HG02642 (cell line): ENCODE data around the gene PTPRF.
"Not testable (repeated sequence)": the region's sequence is repeated elsewhere in the genome, so short reads cannot be mapped to it uniquely, and the experiment has no call there.

Experiments
- ATAC-seq: cut with Tn5 transposase; IDR thresholded peaks from one replicate; pipeline ENCODE4 v1.9.1; 2021; ENCODE audit warnings: mild to moderate bottlenecking; ENCODE audit not compliant: unreplicated experiment, poor library complexity

The PTPRF gene

DNA sequence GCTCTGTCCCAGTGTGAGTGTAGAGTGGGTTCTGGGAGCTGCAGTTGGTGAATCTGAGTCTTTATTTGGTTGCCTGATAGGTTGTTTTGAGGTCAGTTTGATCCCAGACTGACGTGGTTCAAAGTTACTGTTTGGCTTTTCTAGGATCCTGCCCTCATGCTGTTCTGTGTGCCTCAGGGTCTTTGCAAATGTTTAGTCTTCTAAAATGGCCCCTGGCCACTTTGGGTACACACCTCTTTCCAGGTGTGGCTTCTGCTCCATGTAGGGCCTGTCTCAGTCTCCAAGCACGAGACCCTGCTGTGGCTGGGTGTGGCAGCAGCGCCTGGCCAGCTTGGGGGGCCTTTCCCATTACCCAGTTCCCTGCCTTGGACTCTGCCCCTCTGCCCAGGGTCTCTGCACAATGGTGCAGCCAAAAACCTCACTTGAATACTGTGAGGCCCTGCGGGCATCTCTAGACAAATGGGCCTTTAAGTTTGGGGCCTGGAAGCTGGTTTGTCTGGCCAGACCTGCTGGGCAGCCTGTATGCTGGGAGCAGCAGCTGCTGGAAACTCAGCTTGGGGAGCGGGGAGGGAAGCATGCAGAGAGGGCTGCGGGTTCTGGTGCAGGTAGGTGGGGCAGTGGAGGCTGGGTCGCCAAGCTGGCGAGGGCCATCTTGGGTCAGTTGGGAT, 5.6 kb downstream of the PTPRF start:
- ATAC-seq = no peak

DNA sequence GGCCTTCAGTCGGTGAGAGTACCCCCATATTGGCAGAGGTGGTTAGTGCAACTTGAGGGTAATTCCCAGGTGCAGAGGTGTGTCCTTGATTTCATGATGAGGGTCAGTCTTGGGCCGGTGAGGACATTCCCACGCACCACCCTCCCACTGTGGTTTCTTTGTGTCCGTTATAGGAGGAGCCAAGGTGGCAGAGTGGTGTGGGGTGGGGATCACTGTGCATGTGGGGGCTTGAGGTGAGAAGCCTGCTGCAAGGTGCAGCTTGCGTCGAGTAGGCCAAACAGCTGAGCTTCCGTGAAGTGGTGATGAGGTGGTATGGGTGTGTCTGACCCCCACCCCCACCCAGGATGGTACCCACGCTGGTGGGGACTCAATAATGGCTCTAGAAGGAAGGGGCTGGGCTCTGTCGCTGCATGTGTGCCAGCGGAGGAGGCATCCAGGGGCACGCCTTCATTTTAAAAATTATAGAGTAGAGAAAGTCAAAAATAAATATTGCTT, 6.2 kb downstream of the PTPRF start:
- ATAC-seq = no peak

DNA sequence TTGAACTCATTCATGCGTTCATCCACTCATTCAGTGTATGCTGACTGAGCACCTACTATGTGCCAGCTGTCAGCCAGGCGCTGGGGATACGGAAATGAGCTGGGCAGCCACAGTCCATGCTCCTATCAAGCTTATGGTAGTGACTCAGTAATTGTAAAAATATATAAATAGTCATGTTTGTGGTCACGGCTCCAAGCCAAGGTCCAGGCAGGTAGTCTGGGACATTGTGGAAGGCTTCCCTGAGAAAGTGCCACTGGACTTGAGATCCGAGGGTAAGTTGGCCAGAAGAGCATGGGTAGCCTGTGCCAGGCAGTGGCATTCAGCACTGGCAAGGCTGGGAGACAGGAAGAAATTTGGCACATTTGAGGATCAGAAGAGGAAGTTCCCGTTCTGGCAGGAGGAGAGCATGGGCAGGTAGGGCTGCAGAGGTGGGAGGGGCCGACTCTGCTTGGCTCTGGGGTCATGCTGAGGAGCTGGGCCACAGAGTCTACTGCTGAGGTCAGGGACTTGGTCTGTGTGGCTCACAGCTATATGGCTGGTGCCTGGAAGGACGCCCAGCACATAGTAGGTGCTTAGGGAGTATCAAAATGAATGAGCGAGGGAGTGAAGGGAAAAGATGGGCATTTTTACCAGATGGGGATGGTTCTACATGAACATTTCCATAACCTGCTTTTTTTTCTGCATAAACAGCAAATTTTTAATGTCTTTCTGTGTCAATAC, 6.9 kb downstream of the PTPRF start:
- ATAC-seq = no peak

DNA sequence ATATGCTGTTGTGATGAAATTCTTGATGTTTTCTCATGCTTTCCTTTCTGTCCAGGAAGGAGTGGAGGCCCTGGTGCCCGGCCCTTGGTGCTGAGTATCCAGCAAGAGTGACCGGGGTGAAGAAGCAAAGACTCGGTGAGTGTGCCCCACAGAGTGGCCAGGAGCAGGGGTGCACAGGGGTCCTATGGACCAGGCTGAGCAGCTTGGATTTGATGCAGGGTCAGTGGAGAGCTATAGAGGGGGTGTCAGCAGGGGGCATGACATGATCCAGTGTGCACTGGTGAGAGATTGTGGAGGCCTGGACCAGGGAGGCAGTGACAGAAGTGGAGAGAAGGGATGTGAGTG, 7.4 kb downstream of the PTPRF start:
- ATAC-seq = no peak

DNA sequence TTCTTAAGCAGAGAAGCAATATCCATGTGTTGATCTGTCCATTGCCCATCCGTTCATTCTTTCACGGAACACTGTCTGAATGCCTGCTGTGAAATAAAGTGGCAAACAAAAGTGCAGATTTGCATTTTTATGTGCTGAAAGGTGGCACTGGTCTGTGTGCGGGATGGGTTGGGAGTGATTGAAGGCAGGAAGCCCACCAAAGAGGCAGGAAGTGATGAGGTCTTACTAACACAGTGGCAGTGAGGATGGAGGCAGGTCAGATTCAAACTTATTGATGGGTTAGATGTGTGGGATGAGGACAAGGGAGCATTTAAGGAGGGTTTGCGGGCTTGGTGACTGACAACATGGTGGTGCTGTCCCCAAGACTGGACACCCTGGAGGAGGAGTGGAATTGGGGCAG, 8.3 kb downstream of the PTPRF start:
- ATAC-seq = no peak

DNA sequence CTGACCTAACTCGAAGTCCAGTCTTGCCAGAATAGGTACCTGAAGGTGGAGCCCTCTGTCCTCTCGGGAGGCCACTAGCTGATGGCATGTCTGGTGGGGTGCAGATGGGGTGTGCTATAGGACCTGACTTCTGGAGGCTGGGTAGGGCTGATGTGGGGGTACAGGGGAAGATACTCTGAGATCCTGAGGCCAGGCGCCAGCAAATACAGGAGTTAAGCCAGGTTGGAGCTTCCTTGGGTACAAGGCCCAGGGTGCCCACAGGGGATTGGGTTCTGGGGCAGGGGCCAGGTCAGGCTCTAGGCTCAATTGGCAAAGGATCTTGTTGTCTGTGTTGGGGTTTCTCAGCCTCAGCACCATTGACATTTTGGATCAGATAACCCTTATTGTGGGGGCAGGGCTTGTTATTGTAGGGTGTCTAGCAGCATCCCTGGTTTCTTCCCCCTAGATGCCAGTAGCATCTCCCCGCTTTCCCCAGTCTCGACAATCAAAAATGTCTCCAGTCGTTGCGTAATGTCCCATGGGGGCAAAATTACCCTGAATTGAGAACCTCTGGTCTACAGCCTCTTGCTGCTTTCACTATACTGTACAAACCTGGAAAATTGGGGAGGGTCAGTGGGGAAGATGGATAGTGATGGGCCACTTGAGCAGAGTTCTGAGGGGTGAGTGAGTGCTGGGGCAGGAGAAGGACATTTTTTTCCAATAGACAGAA, 9.2 kb downstream of the PTPRF start:
- ATAC-seq = no peak

DNA sequence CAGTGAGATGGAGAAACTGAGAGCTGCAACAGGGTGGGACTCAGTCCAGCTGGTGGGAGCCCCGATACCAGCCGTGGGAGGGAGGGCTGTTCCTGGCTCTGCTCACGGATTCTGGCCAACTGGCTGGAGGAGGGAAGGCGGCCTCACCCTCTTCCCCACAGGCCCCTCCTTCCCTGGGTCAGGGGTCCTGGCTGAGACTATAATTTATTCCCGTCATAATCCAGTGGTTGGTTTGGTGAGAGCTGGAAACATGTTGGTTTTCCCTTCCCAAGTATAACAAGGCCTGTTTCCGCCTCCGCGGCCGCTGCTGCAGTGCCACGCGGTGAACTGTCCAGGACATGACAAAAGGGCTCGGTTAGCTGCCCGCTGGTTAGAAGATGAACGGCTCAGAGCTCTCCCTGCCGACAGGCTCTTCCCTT, 10.0 kb downstream of the PTPRF start:
- ATAC-seq = no peak

DNA sequence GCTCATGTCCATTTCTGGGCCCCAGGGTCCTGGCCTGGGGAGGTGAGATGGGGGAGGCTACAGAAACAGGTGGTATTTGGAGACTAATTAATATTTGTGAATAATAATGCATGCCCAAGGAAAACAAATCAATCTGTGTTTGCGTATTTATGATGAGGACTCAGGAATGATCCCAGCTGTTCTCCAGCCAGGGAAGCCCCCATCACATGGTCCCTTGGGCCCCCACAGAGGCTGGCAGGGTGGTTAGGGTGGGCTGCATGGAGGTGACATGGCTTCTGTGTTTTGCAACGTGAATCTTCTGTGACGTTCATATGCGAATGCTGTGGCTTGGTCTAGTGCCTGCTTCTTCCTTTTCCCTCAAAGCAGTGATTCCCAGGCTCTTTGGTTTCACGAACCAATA, 10.5 kb downstream of the PTPRF start:
- no peak for ATAC-seq

DNA sequence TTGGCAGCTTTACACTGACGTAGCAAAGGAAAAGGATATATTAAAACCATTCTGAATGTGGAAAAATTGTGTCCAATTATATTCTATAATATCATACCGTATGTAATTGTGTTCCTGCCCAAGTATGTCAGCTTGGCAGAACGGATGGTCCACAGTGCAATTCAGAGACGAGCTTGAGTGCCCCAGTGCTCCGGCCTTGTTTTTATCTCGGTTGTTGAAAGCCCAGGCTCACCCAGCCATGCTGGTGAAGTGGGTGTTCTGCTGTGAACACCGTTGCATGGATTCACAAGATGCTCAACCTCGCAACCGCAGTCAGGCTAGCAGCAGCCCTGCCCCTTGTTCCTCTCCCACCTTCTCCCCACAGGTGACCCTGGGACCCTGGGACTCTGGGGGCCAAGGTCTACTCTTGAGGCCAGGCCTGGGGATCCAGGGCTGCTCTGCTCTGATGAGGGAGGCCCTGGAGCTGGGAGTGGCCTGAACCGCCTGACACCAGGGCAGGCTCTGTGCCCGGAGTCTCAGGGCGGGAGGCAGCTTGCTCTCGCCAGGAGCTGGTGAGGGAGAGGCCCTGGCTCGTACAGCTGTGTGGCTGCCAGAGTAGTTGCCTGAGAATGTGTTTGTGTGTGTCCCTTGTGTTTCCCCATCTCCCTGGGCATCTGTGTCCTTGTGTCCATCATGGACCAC, 11.2 kb downstream of the PTPRF start:
- no peak for ATAC-seq

DNA sequence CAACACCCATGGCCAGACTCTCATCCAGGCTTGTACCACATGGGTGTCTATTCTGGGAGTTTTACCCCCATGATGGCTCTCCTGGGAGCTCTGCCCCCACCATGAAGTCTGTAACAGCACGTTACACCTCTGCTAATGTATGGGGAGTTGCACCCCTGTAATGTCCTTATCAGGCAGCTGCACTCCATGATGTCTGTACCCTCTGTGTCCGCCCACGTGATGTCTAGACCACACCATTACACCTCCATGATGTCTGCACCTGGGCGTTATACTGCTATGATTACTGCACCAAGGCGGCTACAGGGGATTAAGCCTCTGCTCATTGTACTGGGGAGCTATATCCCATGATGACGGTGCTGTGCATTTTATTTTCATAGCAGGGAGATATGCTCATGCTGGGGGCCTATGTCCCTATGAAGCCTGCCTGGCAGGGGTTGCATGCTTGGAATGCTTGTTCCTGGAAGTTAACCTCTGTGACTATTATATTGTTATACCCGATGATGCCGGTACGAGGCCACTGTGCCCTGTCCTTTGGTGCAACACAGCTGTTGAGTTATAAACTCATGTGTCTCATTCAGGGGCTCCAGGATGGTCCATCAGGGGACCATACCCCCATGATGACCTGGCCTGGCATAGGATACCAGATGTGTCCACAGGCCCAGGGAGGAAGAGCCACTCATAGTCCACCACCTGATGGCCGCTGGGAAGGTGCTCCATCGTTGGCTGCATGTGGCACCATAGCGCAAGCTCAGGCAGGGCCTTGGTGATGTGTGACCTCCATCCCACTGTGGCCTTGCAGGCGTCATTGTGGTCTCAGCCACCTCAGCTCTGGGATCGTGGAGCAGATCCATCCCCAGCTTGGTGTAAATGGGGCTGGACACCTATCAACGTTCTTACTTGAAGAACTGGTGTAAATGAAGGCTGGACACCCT, 12.1 kb downstream of the PTPRF start:
- ATAC-seq = no peak

DNA sequence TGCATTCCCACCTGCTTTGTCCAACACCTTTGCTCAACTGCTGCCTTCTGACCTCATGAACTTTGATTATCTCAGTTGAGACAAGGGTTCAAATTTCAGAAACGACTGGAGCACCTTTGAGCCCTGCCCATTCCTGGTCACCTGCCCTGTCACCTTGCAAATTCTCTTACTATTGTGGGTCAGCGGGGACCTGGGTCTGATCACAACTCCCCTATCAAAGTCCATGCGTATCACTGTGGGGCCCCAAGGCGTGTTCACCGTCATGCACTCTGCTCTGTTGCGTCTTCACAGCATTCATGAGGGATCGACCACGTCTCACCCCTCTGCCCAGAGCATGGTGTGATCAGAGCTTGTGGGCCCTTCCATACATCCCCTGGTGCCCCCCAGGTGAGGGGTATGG, 12.9 kb downstream of the PTPRF start:
- no peak for ATAC-seq

DNA sequence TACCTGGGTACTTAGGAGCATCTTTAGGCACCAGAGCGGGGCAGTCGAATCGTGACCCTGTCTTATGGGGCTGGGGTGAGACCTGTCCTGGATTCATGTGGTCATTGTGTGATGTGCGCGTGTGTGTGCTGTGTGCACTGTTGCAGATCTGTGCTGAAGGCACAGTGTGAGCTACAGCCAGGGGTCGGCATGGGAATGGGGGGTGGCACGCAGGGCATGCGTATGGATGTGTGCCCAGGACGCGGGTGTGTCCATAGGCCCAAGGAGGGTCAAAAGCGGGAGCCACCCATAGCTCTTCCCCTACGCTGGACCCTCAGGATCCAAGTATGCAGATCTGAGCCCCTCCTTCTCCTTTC, 14.6 kb downstream of the PTPRF start:
- no peak for ATAC-seq

DNA sequence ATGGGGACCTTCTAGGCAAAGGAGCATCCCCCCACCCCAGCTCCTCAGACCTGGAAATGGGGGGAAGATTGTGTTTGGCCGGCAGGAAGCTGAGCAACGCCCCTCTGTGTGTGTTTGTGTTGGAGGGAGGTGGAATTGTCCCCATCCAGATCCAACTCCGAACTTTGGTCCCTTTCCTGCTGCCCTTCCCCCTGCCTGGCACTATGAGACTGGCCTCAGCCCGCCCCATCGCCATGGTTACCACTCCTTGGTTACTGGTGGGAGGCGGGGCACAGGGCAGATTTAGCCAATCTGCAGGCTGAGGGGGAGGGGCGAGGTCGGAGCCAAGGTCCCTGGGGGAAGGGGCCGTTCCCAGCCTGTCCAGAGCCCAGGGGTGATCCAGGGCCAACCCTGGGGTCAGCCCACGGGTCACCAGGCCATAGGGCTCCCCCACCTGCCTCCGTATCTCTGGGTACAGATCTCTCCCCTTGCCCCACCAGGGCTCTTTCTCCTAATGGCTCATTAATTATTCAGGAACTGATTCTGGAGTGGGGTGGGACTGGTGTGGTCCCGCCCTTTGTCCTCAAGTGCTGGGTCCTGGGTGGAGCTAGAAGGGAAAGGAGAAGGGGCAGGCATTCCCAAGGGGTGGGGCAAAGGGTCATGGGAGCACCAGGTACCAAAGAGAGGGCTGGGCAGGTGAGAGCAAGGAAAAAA, 15.2 kb downstream of the PTPRF start:
- no peak for ATAC-seq

DNA sequence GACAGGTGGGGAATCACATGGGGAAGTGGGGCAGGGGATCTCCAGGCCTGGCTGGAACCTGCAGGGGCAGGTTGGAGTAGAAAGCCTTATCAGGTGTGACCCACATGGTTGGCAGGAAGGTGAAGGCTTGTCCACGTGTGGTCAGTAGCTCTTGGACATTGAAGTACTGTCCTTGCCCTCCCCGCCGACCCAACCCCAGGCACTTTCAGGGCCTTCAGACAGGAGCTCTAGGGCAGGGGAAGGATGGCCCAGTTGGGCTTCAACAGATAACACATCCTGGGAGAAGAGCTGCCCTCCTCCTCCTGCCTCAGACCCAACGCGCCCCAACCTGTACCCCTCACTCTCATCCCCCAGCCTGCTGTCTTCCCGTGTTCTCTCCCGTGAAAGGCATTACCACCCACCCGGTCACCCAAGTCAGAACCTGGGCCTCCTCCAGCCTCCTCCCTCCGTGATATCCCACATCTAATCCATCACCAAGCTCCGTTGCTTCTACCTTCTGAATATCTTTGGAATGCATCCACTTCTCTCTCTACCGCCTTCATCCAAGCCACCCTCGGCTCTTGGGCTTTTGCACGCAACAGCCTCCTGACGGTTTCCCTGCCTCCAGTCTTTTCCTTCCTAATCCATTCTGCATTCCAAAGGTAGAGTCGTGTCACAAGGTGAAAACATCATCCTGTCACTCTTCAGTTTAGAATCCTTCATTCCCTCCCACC, 15.9 kb downstream of the PTPRF start:
- no peak for ATAC-seq

DNA sequence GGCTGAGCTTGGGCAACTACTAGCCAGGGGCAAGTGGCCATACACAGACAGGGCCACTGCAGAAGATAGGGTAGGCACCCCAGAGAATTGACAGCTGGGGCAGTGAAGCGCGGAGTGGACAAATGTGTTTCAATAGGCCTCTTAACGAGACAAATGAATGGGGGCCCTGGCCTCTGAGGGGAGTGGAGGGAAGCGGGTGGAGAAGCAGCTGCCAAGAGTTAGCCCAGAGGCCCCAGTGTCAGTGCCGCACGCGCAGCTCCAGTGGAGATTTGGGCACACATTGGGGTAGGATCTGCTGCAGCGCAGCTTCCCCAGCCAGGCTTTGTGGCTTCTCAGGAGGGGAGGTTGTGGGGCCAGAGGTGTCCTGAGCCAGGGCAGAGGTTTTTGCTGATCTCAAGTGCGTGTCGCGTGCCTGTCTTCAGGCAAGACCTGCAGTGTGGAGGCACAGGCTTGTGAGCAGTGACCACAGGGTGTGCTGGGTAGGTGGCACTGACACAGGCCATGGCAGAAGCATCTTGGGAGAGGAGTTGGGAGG, 16.9 kb downstream of the PTPRF start:
- ATAC-seq = no peak

DNA sequence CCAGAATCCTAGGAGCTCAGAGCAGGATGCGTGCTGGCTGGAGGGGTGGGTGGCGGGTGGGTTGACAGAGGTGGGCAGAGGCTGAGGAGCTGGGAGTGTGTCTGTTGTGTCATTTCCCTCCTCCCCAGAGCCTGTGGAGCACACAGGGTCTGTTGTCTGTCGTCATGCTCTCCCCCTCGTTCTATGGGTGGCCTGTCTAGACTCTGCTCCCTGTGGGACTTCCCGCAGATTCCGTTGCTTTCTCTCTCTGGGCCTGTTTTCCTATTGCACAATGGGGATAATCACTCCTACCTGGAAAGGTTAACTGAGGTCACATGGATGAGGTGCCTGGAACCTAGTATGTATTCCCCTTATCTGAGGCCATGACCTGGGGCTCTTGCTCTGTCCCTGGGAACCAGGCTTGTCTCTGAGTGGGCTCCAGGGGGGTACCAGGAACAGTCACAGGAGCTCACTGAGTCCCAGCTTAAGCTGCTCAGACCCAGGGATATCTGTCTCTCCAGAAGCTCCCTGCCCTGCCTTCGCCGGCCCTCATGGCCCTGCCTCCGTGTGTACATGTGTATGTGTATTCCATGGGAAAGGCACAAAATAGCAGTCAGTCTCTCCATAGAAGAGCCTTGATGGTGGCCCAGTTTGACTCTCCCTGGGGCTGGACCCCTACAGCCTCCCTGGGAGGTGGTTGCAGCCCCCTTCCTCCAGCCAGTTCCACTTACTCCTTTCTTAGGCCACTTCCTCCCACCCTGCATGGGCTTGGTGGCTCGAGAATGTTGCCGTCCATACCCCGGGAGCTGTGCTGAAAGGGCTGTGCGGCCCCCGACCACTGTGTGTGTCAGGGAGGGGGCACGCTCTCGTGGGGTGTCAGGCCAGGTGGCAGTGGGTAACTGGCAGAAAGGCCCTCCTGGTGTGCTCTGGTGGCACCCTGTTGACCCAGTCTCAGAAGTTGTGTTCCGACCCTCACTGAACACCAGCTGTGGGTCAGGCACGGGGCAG, 17.9 kb downstream of the PTPRF start:
- ATAC-seq = no peak

DNA sequence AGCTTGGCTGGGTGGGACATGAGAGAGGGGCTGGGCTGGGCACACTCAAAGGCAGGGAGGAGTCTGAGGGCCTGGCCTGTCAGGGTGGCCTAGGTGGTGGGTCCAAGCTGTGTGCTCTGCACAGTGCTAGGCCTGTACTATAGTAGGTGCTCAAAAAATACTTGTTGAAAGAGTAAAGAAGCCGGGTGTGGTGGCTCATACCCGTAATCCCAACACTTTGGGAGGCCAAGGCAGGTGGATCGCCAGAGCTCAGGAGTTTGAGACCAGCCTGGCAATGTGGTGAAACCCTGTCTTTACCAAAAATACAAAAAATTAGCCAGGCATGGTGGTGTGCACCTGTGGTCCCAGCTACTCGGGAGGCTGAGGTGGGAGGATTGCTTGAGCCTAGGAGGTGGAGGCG, 18.7 kb downstream of the PTPRF start:
- ATAC-seq = not testable (repeated sequence)
